HG03066 (cell line): Measurements from ENCODE around the gene ANKRD31.
"Not testable (repeated sequence)": the region's sequence is repeated elsewhere in the genome, so short reads cannot be mapped to it uniquely, and the experiment has no call there.

Source experiments
- ATAC-seq: cut with Tn5 transposase; IDR thresholded peaks from one replicate; pipeline ENCODE4 v1.9.1; 2021; ENCODE audit warnings: low read depth; ENCODE audit not compliant: unreplicated experiment

ANKRD31 gene

GRCh38 chr5:75235711-75236110 is 967 bp downstream of the ANKRD31 start:
- ATAC-seq, result no peak

DNA sequence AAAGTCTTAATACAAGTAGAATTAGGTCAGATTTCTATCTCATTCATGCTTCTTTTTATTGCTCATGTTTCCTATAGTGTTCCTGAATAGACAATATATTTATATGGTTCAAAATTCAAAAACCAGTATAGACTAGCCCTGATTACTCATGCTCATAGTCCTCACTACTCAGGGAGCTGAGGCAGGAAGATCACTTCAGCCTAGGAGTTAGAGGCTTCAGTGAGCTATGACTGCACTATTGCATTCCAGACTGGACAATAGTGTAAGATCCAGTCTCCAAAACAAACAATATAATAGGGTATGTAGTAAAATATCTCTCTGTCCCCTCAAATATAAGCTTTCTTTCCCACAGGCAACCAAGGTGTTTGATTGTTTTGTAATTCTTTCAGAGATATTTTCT is 2.4 kb downstream of the ANKRD31 start:
- ATAC-seq, result no peak

GRCh38 chr5:75226916-75227315 is 9.8 kb downstream of the ANKRD31 start:
- ATAC-seq, result no peak

GRCh38 chr5:75225506-75225905 is 11.2 kb downstream of the ANKRD31 start:
- ATAC-seq, result no peak

DNA sequence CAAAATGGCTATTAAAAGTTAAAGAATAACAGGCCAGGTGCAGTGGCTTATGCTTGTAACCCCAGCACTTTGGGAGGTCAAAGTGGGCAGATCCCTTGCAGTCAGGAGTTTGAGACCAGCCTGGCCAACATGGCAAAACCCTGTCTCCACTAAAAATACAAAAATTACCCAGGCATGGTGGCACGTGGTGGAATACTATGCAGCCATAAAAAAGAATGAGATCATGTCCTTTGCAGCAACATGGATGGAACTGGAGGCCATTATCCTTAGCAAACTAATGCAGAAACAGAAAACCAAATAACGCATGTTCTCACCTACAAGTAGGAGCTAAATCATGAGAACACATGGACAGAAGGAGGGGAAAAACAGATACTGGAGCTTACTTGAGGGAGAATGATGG is 15.9 kb downstream of the ANKRD31 start:
- not testable (repeated sequence) for ATAC-seq

GRCh38 chr5:75214928-75215327 is 21.8 kb downstream of the ANKRD31 start:
- ATAC-seq, result no peak

DNA sequence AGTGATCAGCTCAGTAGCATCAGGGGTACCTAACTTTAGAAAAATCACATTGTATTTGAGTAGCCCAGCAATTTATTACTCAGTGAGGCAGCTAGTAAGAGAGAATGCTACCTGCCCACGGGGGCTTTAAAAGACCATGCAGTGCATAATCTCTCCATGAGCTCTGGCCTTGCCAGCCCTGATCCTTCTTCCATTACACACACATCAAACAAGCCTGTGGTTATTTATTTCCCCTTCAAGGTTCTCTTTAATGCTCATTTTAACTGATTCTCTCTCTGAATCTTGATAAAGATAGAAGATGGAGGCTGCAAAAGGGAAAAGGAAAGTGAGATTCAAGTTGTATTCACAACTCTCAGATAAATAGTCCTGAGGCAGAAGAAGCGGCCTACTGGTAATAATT is 22.3 kb downstream of the ANKRD31 start:
- ATAC-seq, result no peak

DNA sequence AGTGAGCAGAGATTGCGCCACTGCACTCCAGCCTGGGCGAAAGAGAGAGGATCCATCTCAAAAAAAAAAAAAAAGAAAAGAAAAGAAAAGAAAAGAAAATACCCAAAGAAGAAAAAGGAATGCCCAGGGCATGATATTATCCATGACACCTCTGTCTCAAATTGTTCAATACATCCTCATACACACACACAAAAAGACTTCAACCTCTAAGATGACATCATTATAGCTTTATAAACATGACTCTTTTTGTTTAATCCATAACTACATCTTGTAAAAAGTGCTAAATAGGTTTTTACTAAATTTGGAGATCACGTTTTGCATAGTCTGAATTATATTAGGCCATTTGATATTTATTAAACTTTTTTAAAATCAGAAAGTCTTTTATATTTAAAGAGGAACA is 33.1 kb downstream of the ANKRD31 start:
- ATAC-seq, result no peak

GRCh38 chr5:75202935-75203334 is 33.7 kb downstream of the ANKRD31 start:
- no peak for ATAC-seq

DNA sequence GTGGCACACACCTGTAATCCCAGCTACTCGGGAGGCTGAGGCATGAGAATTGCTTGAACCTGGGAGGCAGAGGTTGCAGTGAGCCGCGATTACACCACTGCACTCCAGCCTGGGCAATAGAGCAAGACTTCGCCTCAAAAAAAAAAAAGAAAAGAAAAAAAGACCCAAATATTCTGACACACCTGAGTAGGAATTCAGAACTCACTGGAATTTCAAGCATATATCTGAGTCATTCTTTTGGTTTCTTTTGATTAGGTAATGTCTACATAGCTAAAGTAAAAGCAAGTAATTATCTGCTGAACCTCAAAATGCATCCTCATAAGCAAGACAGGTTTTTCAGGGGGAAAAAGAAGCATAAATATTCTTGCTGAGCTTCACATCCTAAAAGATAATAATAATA is 35.9 kb downstream of the ANKRD31 start:
- ATAC-seq, result no peak

DNA sequence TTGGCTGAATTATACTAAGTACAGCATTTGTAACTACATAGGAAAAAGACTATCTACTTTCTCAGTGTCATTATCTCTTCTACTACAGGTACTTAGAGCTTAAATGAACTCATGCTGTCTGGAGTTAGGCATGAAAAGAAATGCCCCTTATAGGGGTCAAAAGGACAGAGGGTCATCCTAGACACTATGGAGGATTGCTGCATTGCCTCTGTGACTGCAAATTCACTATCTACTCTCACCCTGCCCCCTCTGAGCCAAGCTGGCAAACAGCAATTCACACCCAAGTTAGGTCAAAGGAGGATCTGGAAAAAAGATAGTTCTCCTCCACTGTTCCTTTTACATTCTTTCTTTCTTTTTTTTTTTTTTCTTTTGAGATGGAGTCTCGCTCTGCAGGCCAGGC is 36.7 kb downstream of the ANKRD31 start:
- ATAC-seq, result no peak

- ATAC-seq, result no peak
Measured at GRCh38 chr5:75199071-75199470, 37.6 kb downstream of the ANKRD31 start.

GRCh38 chr5:75197745-75198144 is 38.9 kb downstream of the ANKRD31 start:
- ATAC-seq, result no peak

- ATAC-seq, result no peak
Measured at GRCh38 chr5:75192804-75193203, 43.9 kb downstream of the ANKRD31 start.

DNA sequence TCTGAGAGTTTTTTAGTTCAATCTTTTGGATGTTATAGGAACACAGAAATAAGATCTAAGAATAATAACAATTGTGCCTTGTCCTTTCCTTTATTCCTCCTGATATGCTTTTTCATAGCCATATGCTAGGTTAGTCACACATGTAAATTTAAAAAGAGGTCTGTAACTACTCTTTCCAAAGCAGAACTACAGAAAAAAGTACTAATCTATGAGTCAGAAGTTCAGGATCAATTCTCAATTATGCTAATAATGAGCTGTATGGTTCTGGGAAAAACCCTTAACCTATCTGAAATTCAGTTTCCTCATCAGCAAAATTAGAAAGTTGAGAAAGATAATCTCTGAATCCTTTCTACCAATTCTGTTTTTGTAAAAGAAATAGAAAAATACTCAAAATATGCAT is 44.4 kb downstream of the ANKRD31 start:
- ATAC-seq, result no peak

DNA sequence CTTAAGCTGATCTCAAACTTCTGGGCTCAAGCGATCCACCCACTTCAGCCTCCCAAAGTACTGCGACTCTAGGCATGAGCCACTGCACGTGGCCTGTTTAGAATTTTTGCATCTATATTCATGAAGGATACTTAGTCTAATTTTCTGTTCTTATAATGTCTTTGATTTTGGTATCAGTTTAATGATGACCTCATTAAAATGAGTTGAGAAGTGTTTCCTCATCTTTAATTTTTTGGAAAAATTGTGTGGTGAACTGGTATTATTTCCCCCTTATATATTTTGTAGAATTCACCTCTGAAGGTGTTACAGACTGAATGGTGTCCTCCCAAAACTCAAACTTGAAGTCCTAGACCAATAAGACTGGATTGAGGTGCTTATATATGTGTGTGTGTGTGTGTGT is 46.5 kb downstream of the ANKRD31 start:
- ATAC-seq, result no peak

GRCh38 chr5:75189353-75189752 is 47.3 kb downstream of the ANKRD31 start:
- no peak for ATAC-seq

DNA sequence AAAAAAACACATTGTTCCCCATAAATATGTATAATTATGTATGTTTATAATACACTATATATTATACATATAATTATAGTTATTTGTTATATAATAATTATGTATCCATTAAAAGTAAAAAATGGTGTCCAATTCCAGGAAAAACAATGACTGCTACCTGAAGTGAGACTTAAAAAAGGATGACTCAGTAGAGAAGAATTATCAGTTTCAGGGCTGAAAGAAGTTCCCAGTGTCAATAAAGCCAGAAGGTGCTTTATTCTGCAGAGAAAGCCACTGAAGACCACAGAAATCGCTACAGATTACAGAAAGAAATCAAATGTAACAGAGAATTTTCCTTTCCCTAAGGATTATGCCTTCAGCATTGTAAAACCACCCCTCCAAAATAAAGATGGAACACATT is 50.9 kb downstream of the ANKRD31 start:
- ATAC-seq, result no peak

- not testable (repeated sequence) for ATAC-seq
Measured at GRCh38 chr5:75176009-75176408, 60.7 kb downstream of the ANKRD31 start.

GRCh38 chr5:75174872-75175271 is 61.8 kb downstream of the ANKRD31 start:
- ATAC-seq, result not testable (repeated sequence)

DNA sequence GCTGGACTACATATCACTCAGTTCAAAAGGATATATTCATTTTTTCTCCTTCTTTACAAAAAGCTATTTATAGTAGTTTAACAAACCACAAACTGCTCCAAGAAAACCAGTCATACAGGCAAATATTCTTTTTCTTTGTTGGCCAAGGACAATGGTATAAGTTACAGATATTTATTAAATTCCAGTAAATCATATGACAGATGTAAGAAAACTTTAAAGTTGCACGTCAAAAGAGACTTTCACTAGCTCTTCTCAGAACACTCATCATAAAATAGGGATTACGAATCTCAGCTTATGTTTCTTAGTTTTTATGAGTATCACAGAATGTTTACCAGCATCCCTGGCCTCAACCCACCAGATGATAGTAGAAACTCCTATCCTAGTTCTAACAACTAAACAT is 67.2 kb downstream of the ANKRD31 start:
- ATAC-seq, result no peak

GRCh38 chr5:75168026-75168735 is 68.5 kb downstream of the ANKRD31 start:
- ATAC-seq, result no peak

- no peak for ATAC-seq
Measured at GRCh38 chr5:75167345-75167744, 69.3 kb downstream of the ANKRD31 start.
